Measurements from ENCODE around the gene PKNOX2.

Gene PKNOX2

GRCh38 chr11:125176866-125177265, 12.3 kb downstream of the PKNOX2 start:
- Histone ChIP-seq H3K79me2 (ENCODE audit: insufficient read depth, low read depth) (no peaks in the 10 kb centered on the region), H3K36me3 (ENCODE audit: insufficient read depth) (no peaks in the 10 kb centered on the region), H3K27ac (no peak overlapping the region), H3K9ac (no peak overlapping the region), H3K4me3 (IDR thresholded peaks at IDR 0.05; ENCODE audit: insufficient read depth, low read depth, low read length) (no peak overlapping the region), H3K27me3 (ENCODE audit: insufficient read depth, low read depth) (no peaks in the 10 kb centered on the region), H2AFZ (ENCODE audit: low read depth) (no peak overlapping the region), H3K4me2 (no peak overlapping the region), H3K4me1 (ENCODE audit: low read depth, poor library complexity, severe bottlenecking) (no peaks in the 10 kb centered on the region), H4K20me1 (ENCODE audit: insufficient read depth) (no peaks in the 10 kb centered on the region)
- no peak for TF ChIP-seq CTCF (conservative IDR thresholded peaks at IDR 0.05; ENCODE audit: low read depth, low read length)

GRCh38 chr11:125177543-125177942, 13.0 kb downstream of the PKNOX2 start:
- no peak overlapping the region for H2AFZ ChIP-seq (ENCODE audit: low read depth)
- no peaks in the 10 kb centered on the region for H4K20me1 ChIP-seq (ENCODE audit: insufficient read depth)
- H3K9ac ChIP-seq = no peak overlapping the region
- H3K27ac ChIP-seq = no peak overlapping the region
- H3K27me3 ChIP-seq (ENCODE audit: insufficient read depth, low read depth) = no peaks in the 10 kb centered on the region
- no peaks in the 10 kb centered on the region for H3K4me1 ChIP-seq (ENCODE audit: low read depth, poor library complexity, severe bottlenecking)
- no peak overlapping the region for H3K4me3 ChIP-seq (IDR thresholded peaks at IDR 0.05; ENCODE audit: insufficient read depth, low read depth, low read length)
- no peaks in the 10 kb centered on the region for H3K36me3 ChIP-seq (ENCODE audit: insufficient read depth)
- H3K79me2 ChIP-seq (ENCODE audit: insufficient read depth, low read depth) = no peaks in the 10 kb centered on the region
- no peak for TF ChIP-seq CTCF (conservative IDR thresholded peaks at IDR 0.05; ENCODE audit: low read depth, low read length)
- no peak overlapping the region for H3K4me2 ChIP-seq

GRCh38 chr11:125179346-125179745, 14.8 kb downstream of the PKNOX2 start:
- no peak overlapping the region for H3K4me3 ChIP-seq (IDR thresholded peaks at IDR 0.05; ENCODE audit: insufficient read depth, low read depth, low read length)
- H3K27ac ChIP-seq = no peak overlapping the region
- no peaks in the 10 kb centered on the region for H3K79me2 ChIP-seq (ENCODE audit: insufficient read depth, low read depth)
- H3K4me2 ChIP-seq = no peak overlapping the region
- no peak overlapping the region for H2AFZ ChIP-seq (ENCODE audit: low read depth)
- H4K20me1 ChIP-seq (ENCODE audit: insufficient read depth) = no peaks in the 10 kb centered on the region
- no peak for TF ChIP-seq CTCF (conservative IDR thresholded peaks at IDR 0.05; ENCODE audit: low read depth, low read length)
- H3K9ac ChIP-seq = no peak overlapping the region
- H3K36me3 ChIP-seq (ENCODE audit: insufficient read depth) = no peaks in the 10 kb centered on the region
- no peaks in the 10 kb centered on the region for H3K4me1 ChIP-seq (ENCODE audit: low read depth, poor library complexity, severe bottlenecking)
- no peaks in the 10 kb centered on the region for H3K27me3 ChIP-seq (ENCODE audit: insufficient read depth, low read depth)

- Histone ChIP-seq H3K4me1 (ENCODE audit: low read depth, poor library complexity, severe bottlenecking) (no peaks in the 10 kb centered on the region), H3K4me3 (IDR thresholded peaks at IDR 0.05; ENCODE audit: insufficient read depth, low read depth, low read length) (no peak overlapping the region), H3K9ac (no peak overlapping the region), H3K36me3 (ENCODE audit: insufficient read depth) (no peaks in the 10 kb centered on the region), H3K27ac (no peak overlapping the region), H3K79me2 (ENCODE audit: insufficient read depth, low read depth) (no peaks in the 10 kb centered on the region), H3K27me3 (ENCODE audit: insufficient read depth, low read depth) (no peaks in the 10 kb centered on the region), H3K4me2 (no peak overlapping the region), H4K20me1 (ENCODE audit: insufficient read depth) (no peaks in the 10 kb centered on the region), H2AFZ (ENCODE audit: low read depth) (no peak overlapping the region)
- TF ChIP-seq CTCF (conservative IDR thresholded peaks at IDR 0.05; ENCODE audit: low read depth, low read length) = no peak
Observed at GRCh38 chr11:125179895-125180294, 15.3 kb downstream of the PKNOX2 start.
